GM19372 (cell line): ENCODE measurements around the gene PLA2G3.
"Not testable (repeated sequence)": the region's sequence is repeated elsewhere in the genome, so short reads cannot be mapped to it uniquely, and the experiment has no call there.

Source experiments
- ATAC-seq: cut with Tn5 transposase; IDR thresholded peaks from one replicate; pipeline ENCODE4 v1.9.1; 2021; ENCODE audit warnings: mild to moderate bottlenecking, low read depth, moderate library complexity; ENCODE audit not compliant: unreplicated experiment

Gene PLA2G3

GRCh38 chr22:31103111-31103510 lies 37.2 kb downstream of the PLA2G3 start:
- ATAC-seq: no peak

DNA sequence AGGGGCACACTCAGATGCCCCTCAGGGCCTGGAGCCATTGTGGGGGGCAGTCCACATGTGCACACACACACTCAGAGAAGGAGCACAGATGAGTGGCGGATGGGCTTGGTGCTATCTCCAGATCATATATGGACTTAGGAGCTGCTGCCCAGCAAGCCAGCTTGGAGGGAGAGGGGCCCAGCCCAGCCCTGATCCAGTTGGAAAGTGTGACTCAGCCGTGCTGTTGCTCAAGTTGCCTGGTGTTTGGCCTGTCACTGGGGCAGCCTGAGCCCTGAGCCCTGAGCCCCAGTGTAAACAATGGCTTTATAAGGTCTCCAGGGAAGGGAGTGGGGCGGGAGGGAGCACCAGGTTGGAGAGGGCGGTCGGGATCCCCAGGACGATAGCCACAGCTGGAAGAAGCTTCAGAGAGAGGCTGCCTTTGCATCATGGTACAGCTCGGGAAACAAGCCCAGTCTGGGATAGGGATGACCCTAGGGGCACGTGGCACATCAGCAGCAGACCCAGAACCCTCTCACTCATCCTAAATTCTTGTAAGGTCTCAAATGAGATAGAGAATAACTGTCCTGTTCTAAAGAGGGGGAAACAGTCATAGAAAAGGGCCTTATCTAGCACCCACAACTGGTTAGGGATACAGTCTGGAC lies 37.7 kb downstream of the PLA2G3 start:
- no peak for ATAC-seq

GRCh38 chr22:31100762-31101525 lies 39.4 kb downstream of the PLA2G3 start:
- ATAC-seq: no peak

DNA sequence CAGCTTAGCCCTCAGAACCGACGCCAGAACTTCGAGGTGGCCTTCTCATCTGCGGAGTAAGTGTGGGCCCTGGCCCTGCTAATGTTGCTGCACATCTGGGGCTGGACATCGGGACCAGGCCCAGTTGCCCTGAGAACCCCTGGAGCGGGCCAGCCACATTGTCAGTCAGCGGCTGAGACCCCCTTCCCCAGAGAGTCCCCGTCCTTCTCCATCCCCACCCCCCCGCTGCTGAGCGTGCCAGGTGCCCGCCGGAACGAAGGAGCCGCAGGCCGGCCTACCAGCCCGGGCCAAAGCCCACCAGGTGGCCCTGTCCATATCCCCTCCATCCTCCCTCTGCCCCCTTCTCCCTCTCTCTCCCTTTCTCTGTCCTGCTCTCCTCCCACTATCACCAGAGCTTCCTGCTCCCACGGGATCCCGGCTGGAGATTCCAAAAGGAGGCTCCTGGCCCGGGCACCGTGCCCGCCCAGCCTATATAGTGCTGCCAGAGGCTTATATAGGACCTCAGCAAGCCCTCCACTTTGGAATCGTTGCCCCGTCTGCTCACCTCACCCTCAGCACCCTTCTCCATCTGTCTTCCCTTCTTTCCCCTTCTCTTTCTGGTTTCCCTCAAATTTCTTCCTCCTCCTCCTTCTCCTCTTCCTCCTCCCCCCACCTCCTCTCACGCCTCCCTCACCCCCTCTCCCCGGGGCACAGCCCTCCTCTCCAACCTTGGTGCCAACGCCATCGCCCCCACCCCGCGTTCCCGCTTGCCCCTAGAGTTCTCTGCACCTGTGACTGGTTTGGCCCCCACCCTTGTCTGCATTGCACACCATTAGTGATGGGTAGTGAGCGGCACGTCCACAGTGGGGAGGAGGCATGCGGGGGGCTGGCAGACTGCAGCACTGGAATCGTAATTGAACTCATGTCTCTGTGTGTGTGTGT lies 40.2 kb downstream of the PLA2G3 start:
- ATAC-seq: no peak

GRCh38 chr22:31099386-31099785 lies 40.9 kb downstream of the PLA2G3 start:
- ATAC-seq: no peak

DNA sequence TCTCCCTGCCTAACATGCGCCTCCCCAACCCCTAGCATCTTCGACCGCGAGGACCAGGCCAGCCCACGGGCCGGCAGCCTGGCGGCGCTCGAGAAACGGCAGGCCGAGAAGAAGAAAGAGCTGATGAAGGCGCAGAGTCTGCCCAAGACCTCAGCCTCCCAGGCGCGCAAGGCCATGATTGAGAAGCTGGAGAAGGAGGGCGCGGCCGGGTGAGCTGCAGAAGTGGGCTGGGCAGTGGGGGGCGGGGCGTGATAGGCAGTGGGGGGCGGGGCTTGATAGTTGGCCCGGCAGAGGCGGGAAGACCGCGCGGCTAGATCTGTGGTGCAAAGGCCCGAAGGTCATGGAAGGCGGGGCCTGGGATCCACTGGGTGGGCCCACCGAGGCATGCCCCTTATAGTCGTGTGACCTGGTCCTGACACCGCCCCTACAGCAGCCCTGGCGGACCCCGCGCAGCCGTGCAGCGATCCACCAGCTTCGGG lies 41.6 kb downstream of the PLA2G3 start:
- ATAC-seq: no peak

GRCh38 chr22:31097941-31098631 lies 42.2 kb downstream of the PLA2G3 start:
- no peak for ATAC-seq

DNA sequence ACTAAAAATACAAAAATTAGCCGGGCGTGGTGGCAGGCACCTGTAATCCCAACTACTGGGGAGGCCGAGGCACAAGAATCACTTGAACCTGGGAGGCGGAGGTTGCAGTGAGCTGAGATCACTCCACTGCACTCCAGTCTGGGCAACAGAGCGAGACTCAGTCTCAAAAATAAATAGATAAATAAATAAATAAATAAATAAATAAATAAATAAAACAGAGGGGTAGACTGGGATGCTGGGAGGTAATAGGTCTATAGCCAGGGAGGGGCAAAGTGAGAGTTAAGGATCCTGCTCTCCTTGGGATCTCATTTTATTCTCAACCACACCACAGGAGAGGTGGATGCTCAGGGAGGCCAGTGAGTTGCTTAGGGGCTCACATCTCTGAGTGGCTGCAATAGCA lies 42.8 kb downstream of the PLA2G3 start:
- ATAC-seq: not testable (repeated sequence)

DNA sequence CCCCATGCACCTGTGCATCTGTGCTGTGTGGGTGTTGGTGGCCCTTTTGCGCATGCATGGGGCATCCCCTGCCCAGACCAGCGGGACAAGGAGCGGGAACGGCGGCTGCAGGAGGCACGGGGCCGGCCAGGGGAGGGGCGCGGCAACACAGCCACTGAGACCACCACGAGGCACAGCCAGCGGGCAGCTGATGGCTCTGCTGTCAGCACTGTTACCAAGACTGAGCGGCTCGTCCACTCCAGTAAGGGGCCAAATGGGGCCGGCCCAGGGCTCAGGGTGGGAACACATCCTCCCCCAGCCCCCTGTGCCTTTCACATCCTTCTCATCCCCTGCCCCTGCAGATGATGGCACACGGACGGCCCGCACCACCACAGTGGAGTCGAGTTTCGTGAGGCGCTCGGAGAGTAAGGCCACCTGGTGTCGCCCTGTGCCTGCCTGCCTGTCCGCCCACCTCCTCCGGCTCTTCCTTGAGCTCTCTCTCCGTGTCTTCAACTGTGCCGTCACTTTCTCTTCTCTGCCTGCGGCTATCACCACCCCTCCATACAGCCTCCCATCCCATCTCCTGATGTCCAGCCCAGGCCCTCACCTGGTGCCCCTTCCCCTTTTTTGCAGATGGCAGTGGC lies 43.5 kb downstream of the PLA2G3 start:
- no peak for ATAC-seq

DNA sequence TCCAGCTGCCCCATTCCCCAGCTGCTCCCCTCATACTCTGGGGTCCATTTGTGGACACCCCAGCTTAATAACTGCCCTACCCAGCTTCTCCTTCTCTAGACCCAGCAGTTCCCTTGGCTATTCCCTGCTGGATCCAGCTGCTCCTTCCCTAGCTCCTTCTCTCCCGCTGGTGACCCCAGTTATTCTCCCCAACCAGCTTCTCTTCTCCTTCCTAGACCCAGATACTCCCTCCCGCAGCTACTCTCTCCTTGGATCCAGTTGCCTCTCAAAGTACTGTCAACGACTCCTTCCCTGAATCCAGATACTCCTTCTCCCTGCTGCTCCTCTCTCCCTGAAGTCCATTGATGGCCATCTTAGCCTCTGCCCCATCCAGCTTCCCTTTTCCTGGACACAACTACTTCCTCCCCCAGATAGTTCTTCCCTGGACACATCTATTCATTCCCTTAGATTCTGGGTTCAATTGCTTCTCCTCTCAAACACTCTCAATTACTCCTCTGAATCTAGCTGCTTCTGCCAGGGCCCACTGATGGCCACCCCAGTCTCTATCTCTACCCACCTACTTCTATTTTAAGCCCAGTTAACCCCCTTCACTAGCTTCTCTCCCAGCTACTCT lies 44.6 kb downstream of the PLA2G3 start:
- ATAC-seq: no peak

DNA sequence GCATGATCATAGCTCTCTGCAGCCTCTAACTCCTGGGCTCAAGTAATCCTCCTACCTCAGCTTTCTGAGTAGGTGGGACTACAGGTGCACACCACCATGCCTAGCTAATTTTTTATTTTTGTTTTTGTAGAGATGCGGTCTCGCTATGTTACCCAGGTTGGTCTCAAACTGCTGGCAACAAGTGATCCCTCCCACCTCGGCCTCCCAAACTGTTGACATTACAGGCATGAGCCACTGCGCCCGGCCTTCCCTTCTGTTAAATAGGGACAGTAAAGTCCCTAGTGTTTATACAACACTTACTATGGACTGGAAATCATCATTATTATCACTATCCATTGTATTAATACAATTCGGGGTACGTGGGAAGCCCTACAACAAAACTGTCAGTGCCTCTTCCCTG lies 45.6 kb downstream of the PLA2G3 start:
- no peak for ATAC-seq

DNA sequence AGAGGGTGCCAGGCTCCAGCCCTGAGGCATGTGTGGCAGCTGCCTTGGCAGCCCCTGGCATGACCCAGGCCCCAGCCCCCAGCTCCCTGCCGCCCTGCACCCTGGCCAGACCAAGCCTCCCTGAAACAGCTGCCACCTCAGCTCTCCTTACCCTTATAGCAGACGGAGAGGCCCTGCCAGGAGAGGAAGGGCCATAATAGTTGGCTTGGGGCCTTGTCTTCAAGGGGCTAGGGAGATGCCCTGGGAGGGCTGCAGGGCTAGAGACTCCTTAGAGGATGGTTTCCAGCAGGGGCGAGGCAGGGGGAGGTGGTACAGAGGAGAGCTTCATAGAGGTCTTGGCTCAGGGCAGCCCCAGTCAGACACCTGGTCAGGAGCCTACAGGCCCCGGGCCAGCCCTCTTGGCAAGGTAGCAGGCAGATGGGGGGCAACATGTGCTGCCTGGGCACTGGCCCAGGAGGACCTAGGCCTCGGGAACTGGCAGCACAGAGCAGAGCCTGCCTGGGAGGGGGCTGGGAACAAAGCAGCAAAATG lies 46.2 kb downstream of the PLA2G3 start:
- no peak for ATAC-seq

DNA sequence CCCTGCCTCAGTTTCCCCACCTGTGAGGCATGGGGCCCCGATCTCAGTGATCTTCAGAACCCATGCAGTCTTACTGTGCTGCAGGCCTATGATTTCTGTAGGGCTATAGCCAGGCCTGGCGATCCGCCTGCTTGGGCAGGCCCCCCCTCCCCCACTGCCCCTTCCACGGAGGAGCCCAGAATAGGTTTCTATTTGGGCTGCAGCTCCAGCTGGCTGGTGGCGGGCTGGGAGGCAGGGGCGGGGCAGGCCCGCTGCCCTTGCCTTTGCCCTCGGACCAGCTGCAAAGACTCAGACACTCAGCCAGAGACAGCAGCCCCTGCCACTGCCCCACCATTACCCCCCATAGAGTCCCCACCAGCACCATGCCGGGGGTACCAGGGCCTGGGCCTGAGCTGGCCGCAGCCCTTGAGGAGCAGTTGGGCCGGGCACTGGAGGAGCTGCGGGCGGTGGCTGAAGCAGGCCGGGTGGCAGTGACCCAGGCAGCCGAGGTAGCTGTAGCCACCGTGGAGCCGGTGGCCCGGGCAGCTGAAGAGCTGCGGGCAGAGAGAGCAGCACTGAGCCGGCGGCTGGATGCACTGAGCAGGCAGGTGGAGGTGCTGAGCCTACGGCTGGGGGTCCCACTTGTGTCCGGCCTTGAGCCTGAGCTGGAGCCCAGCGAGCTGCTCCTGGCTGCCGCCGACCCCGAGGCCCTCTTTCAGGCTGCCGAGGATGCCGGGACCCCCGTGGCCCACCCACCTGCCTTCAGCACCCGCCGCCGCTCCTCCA lies 47.0 kb downstream of the PLA2G3 start:
- no peak for ATAC-seq

DNA sequence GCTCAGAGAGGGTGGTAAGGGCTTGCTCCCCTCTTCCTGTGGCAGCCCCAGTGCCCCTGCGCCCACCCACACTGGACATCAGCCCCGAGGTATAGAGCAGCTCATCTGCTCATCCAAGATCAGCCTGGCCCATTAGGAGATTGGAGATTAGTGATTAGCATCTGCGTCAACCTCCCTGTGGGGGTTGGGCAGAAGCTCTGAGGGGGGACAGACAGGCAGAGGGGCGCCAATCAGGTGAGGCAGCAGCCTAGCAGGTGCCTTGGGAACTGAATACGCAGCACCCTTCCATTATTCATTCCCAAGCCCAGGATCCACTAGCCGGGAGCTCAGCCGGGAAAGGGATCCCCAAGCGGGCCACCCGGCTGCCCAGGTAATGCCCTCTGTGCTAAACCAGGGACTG lies 48.1 kb downstream of the PLA2G3 start:
- no peak for ATAC-seq

- no peak for ATAC-seq
These were observed 49.0 kb downstream of the PLA2G3 start for GRCh38 chr22:31091106-31091975.

- no peak for ATAC-seq
These were observed 49.9 kb downstream of the PLA2G3 start for GRCh38 chr22:31090217-31091085.
